Ascending aorta (tissue), 2 donors: ENCODE measurements around the gene CMTM7. TPM values are rescaled to one million over a fixed set of nuclear protein-coding genes. Genes with fewer than 3 reads are reported as not detected.

ENCODE experiments used
- DNase-seq, 2 donors: peaks; one replicate each; pipeline ENCODE4 v3.0.0-alpha.2; 2019; ENCODE audit warnings: low spot score in 2 of 2
- H3K27ac ChIP-seq, 2 donors: fragments of 200-600 bp; sonication (generic); one replicate each; pipeline ENCODE4 v1.5.1; 2016 to 2017; ENCODE audit warnings: mild to moderate bottlenecking in 1 of 2
- H3K27me3 ChIP-seq: fragments of 200-600 bp; sonication (generic); one replicate; pipeline ENCODE4 v1.5.1; 2017
- H3K36me3 ChIP-seq, 2 donors: fragments of 200-600 bp; sonication (generic); one replicate each; pipeline ENCODE4 v1.5.1; 2016
- H3K4me1 ChIP-seq, 2 donors: fragments of 200-600 bp; sonication (generic); one replicate each; pipeline ENCODE4 v1.5.1; 2016 to 2017; ENCODE audit warnings: mild to moderate bottlenecking in 1 of 2
- H3K4me3 ChIP-seq, 2 donors: fragments of 200-600 bp; sonication (generic); one replicate each; pipeline ENCODE4 v1.5.1; 2016 to 2017; ENCODE audit warnings: mild to moderate bottlenecking in 1 of 2
- H3K9me3 ChIP-seq, 2 donors: fragments of 200-600 bp; sonication (generic); one replicate each; pipeline ENCODE4 v1.5.1; 2016
- CTCF ChIP-seq, 3 experiments: fragments of 200-600 bp in 2 of 3; fragments of 450-650 bp in 1 of 3; sonication (generic) in 2 of 3; IDR thresholded peaks; one replicate each; pipeline ENCODE4 v1.5.1; 2016 to 2019; ENCODE audit warnings: antibody characterized with exemption in 3 of 3, mild to moderate bottlenecking in 1 of 3, moderate library complexity in 1 of 3
- intact Hi-C: fragments of 100-400 bp; cut with DNase I; formaldehyde crosslinking; loops from one replicate; pipeline ENCODE4 v1.15.1; 2023
- total RNA-seq: library from RNA; depleted of rRNA; stranded (reverse); fragments of >200 nt; gene quantifications from one replicate; pipeline ENCODE4 v1.1.0, GENCODE V29; 2016

Gene CMTM7
- total RNA-seq, 1 donor from 2014 or later, result 21.9 TPM

- Histone ChIP-seq H3K4me1 (peaks cover 5 to 7% of the 10 kb centered on the region in 2 donors), H3K27ac (no peak overlapping the region), H3K27me3 (no peaks in the 10 kb centered on the region), H3K4me3 (no peak overlapping the region), H3K36me3 (peaks cover 0 to 38% of the 10 kb centered on the region in 2 donors), H3K9me3 (no peaks in the 10 kb centered on the region)
- intact Hi-C loops, result no loop called here
- DNase-seq, result no peak
- no peak for TF ChIP-seq CTCF (IDR thresholded peaks at IDR 0.05)
These were observed 92.8 kb downstream of the CMTM7 start for GRCh38 chr3:32484436-32484835.

- no peak overlapping the region for H3K27ac ChIP-seq
- peaks cover 0 to 30% of the 10 kb centered on the region in 2 donors for H3K36me3 ChIP-seq
- TF ChIP-seq CTCF (IDR thresholded peaks at IDR 0.05), result no peak
- intact Hi-C loops, result no loop called here
- no peak for DNase-seq
- no peaks in the 10 kb centered on the region for H3K27me3 ChIP-seq
- H3K4me3 ChIP-seq, result no peak overlapping the region
- H3K4me1 ChIP-seq, result peaks cover 5 to 7% of the 10 kb centered on the region in 2 donors
- H3K9me3 ChIP-seq, result no peaks in the 10 kb centered on the region
These were observed 96.3 kb downstream of the CMTM7 start for GRCh38 chr3:32487781-32488473.

GRCh38 chr3:32488474-32489008 is 96.9 kb downstream of the CMTM7 start:
- no peak overlapping the region for H3K27ac ChIP-seq
- intact Hi-C loops, result no loop called here

GRCh38 chr3:32492684-32493436 is 101.2 kb downstream of the CMTM7 start:
- Histone ChIP-seq H3K4me1 (peaks cover 0 to 3% of the 10 kb centered on the region in 2 donors), H3K9me3 (no peaks in the 10 kb centered on the region), H3K27me3 (no peaks in the 10 kb centered on the region), H3K36me3 (peaks cover 0 to 9% of the 10 kb centered on the region in 2 donors), H3K27ac (no peak overlapping the region), H3K4me3 (no peak overlapping the region)
- intact Hi-C loops, result no loop called here
- no peak for TF ChIP-seq CTCF (IDR thresholded peaks at IDR 0.05)
- no peak for DNase-seq

More at GRCh38 chr3:32488474-32489008, 96.9 kb downstream of the CMTM7 start:
- peaks cover 0 to 26% of the 10 kb centered on the region in 2 donors for H3K36me3 ChIP-seq
- no peak overlapping the region for H3K4me3 ChIP-seq
- H3K9me3 ChIP-seq, result no peaks in the 10 kb centered on the region
- no peak for DNase-seq
- no peak for TF ChIP-seq CTCF (IDR thresholded peaks at IDR 0.05)
- peaks cover 5 to 7% of the 10 kb centered on the region in 2 donors for H3K4me1 ChIP-seq
- H3K27me3 ChIP-seq, result no peaks in the 10 kb centered on the region

GRCh38 chr3:32493437-32494414 is 102.1 kb downstream of the CMTM7 start:
- Histone ChIP-seq H3K4me1 (no peaks in the 10 kb centered on the region), H3K4me3 (no peak overlapping the region), H3K27me3 (no peaks in the 10 kb centered on the region)

More at GRCh38 chr3:32493437-32494414, 102.1 kb downstream of the CMTM7 start:
- H3K9me3 ChIP-seq, result no peaks in the 10 kb centered on the region
- no peak for TF ChIP-seq CTCF (IDR thresholded peaks at IDR 0.05)
- peaks cover 0 to 9% of the 10 kb centered on the region in 2 donors for H3K36me3 ChIP-seq
- intact Hi-C loops, result no loop called here
- no peak for DNase-seq
- no peak overlapping the region for H3K27ac ChIP-seq
